Measurements from ENCODE around the gene C11orf98.
"Not testable (repeated sequence)": the region's sequence is repeated elsewhere in the genome, so short reads cannot be mapped to it uniquely, and the experiment has no call there.

The C11orf98 gene

DNA sequence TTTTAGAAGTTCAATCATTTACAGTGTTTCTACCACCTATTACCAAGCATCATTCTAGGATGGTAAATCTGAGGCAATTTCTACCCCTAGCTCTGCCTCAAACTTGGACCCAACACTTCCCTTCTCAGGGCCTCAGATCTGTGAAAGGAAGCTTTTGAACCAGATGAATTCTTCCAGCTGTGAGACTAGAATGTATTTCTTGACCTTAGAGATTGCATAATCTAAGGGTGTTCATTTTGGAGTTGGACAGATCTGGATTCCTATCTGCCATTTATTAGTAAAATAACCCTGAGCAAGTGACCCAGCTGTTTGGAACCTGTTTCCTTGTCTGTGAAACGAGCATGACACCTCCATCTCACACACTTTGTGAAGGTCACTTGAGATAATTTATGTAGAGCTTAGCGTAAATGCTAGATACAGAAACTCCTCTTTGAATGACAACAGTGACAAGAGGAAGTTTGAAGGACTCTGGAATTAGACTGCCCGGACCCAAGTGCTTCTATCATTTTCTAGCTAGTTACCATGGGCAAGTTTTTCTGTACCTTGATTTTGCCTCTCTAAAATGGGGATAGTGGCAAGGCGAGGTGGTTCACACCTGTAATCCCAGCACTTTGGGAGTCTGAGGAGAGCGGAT lies 8.1 kb downstream of the C11orf98 start:
- H3K9ac ChIP-seq (ENCODE audit: low read depth, low read length, poor library complexity, severe bottlenecking), result no peak overlapping the region
- H3K79me2 ChIP-seq (ENCODE audit: insufficient read depth, low read length), result peaks cover 12% of the 10 kb centered on the region

DNA sequence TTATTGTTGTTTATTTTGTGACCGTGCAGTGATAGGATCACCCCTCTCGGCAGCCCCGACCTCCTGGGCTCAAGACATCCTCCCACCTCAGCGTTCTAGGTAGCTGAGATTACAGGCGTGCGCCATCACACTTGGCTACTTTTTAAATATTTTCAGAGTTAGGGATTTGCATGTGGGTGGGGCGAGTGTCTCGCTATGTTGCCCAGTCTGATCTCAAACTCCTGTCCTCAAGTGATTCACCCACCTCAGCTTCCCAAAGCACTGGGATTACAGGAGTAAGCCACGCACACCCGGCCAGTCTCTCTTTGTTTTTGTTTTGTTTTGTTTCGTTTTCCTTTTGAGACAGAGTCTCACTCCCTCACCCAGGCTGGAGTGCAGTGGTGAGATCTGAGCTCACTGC lies 10.7 kb downstream of the C11orf98 start:
- no peaks in the 10 kb centered on the region for H3K27me3 ChIP-seq (ENCODE audit: insufficient read depth, low read length, poor library complexity, severe bottlenecking)
- H2AFZ ChIP-seq (ENCODE audit: low read length), result no peak overlapping the region
- H3K79me2 ChIP-seq (ENCODE audit: insufficient read depth, low read length), result peaks cover 26% of the 10 kb centered on the region
- peaks cover 10% of the 10 kb centered on the region for H3K4me1 ChIP-seq (ENCODE audit: insufficient read depth, low read length, poor library complexity, severe bottlenecking)
- H4K20me1 ChIP-seq (ENCODE audit: insufficient read depth, low read length, poor library complexity, severe bottlenecking), result no peaks in the 10 kb centered on the region
- H3K4me2 ChIP-seq (ENCODE audit: low read depth, low read length, poor library complexity, severe bottlenecking), result peak overlapping the region; percentile 84
- no peaks in the 10 kb centered on the region for H3K9me3 ChIP-seq (ENCODE audit: insufficient read depth, low read depth, low read length)
- no peak overlapping the region for H3K4me3 ChIP-seq (ENCODE audit: low read length, poor library complexity, severe bottlenecking)
- no peaks in the 10 kb centered on the region for H3F3A ChIP-seq (ENCODE audit: low read depth)
- H3K36me3 ChIP-seq (ENCODE audit: insufficient read depth, low read length), result peaks cover 4% of the 10 kb centered on the region; the same call in 1 of the 2 replicates
- no peaks in the 10 kb centered on the region for H3K9me2 ChIP-seq (replicated peaks; ENCODE audit: low read depth, low read length)
- TF ChIP-seq EZH2phosphoT487 (IDR thresholded peaks at IDR 0.05; ENCODE audit: borderline replicate concordance), result no peak
- TF ChIP-seq, protein P1, sequence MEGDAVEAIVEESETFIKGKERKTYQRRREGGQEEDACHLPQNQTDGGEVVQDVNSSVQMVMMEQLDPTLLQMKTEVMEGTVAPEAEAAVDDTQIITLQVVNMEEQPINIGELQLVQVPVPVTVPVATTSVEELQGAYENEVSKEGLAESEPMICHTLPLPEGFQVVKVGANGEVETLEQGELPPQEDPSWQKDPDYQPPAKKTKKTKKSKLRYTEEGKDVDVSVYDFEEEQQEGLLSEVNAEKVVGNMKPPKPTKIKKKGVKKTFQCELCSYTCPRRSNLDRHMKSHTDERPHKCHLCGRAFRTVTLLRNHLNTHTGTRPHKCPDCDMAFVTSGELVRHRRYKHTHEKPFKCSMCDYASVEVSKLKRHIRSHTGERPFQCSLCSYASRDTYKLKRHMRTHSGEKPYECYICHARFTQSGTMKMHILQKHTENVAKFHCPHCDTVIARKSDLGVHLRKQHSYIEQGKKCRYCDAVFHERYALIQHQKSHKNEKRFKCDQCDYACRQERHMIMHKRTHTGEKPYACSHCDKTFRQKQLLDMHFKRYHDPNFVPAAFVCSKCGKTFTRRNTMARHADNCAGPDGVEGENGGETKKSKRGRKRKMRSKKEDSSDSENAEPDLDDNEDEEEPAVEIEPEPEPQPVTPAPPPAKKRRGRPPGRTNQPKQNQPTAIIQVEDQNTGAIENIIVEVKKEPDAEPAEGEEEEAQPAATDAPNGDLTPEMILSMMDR (conservative IDR thresholded peaks at IDR 0.05; ENCODE audit: low read length), result no peak
- H3K9ac ChIP-seq (ENCODE audit: low read depth, low read length, poor library complexity, severe bottlenecking), result peak overlapping the region; percentile 89

More for the DNA sequence above, 8.1 kb downstream of the C11orf98 start:
- Histone ChIP-seq H3K4me2 (ENCODE audit: low read depth, low read length, poor library complexity, severe bottlenecking) (no peak overlapping the region), H3K4me3 (ENCODE audit: low read length, poor library complexity, severe bottlenecking) (no peak overlapping the region), H3K9me2 (replicated peaks; ENCODE audit: low read depth, low read length) (no peaks in the 10 kb centered on the region), H3K36me3 (ENCODE audit: insufficient read depth, low read length) (no peaks in the 10 kb centered on the region), H4K20me1 (ENCODE audit: insufficient read depth, low read length, poor library complexity, severe bottlenecking) (no peaks in the 10 kb centered on the region), H2AFZ (ENCODE audit: low read length) (no peak overlapping the region), H3K9me3 (ENCODE audit: insufficient read depth, low read depth, low read length) (no peaks in the 10 kb centered on the region), H3K27me3 (ENCODE audit: insufficient read depth, low read length, poor library complexity, severe bottlenecking) (no peaks in the 10 kb centered on the region), H3K4me1 (ENCODE audit: insufficient read depth, low read length, poor library complexity, severe bottlenecking) (peaks cover 7% of the 10 kb centered on the region), H3F3A (ENCODE audit: low read depth) (0 out of 2 replicates have a peak, but pooled peaks cover 3% of the 10 kb centered on the region)
- TF ChIP-seq EZH2phosphoT487 (IDR thresholded peaks at IDR 0.05; ENCODE audit: borderline replicate concordance), result no peak
- TF ChIP-seq, protein P1 (conservative IDR thresholded peaks at IDR 0.05; ENCODE audit: low read length), result no peak

DNA sequence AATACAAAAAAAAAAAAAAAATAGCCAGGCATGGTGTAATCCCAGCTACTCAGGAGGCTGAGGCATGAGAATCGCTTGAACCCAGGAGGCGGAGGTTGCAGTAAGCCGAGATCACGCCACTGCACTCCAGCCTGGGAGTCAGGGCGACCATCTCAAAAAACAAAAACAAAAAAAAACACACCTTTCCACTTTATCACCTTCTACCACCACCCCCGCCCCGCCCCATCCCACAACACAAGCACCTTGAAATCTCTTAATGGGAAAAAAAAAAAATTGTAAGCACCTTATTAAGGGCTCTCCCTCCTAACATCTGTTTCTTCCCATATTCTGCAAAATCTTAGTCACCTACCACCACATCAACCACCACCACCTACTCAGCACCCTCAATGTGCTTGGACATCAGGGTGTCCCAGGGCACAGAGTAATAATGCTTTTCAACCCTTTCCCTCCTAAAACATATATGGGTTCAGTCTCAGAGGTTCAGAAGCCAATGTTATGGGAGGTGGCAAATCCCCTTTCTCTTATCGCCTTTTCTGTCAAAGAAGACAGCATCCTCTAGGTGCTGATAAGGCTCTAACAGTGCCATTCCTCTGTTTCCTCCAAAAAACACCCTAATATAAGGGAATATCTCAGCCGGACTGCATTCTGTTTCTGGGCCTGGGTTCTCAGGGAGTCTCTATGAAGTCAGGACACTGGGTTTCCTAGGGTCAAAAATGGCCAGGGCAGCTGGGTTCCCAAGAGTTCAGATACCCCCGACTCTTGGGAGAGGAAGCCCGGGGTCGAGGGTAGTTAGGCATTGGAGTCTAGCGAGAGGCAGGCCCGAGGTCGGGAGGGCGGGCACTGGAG lies 12.6 kb downstream of the C11orf98 start:
- Histone ChIP-seq H3F3A (ENCODE audit: low read depth) (no peaks in the 10 kb centered on the region), H4K20me1 (ENCODE audit: insufficient read depth, low read length, poor library complexity, severe bottlenecking) (no peaks in the 10 kb centered on the region), H3K27me3 (ENCODE audit: insufficient read depth, low read length, poor library complexity, severe bottlenecking) (no peaks in the 10 kb centered on the region), H3K79me2 (ENCODE audit: insufficient read depth, low read length) (peaks cover 26% of the 10 kb centered on the region), H3K9me2 (replicated peaks; ENCODE audit: low read depth, low read length) (no peaks in the 10 kb centered on the region), H3K4me2 (ENCODE audit: low read depth, low read length, poor library complexity, severe bottlenecking) (peak overlapping the region; percentile 89), H3K9ac (ENCODE audit: low read depth, low read length, poor library complexity, severe bottlenecking) (peak overlapping the region; percentile 89), H2AFZ (ENCODE audit: low read length) (peak overlapping the region; percentile 99), H3K4me1 (ENCODE audit: insufficient read depth, low read length, poor library complexity, severe bottlenecking) (peaks cover 10% of the 10 kb centered on the region), H3K36me3 (ENCODE audit: insufficient read depth, low read length) (peaks cover 4% of the 10 kb centered on the region; the same call in 1 of the 2 replicates), H3K4me3 (ENCODE audit: low read length, poor library complexity, severe bottlenecking) (peak overlapping the region; percentile 89), H3K9me3 (ENCODE audit: insufficient read depth, low read depth, low read length) (no peaks in the 10 kb centered on the region)
- TF ChIP-seq, protein P1 (conservative IDR thresholded peaks at IDR 0.05; ENCODE audit: low read length), result no peak
- no peak for TF ChIP-seq EZH2phosphoT487 (IDR thresholded peaks at IDR 0.05; ENCODE audit: borderline replicate concordance)

DNA sequence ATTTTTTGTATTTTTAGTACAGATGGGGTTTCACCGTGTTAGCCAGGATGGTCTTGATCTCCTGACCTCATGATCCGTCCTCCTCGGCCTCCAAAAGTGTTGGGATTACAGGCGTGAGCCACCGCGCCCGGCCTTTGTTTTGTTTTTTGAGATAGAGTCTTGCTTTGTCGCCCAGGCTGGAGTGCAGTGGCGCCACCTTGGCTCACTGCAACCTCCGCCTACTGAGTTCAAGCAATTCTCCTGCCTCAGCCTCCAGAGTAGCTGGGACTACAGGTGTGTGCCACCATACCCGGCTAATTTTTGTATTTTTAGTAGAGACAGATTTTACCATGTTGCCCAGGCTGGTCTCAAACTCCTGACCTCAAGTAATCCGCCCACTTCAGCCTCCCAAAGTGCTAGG lies 14.7 kb downstream of the C11orf98 start:
- peaks cover 16% of the 10 kb centered on the region for H3K4me1 ChIP-seq (ENCODE audit: insufficient read depth, low read length, poor library complexity, severe bottlenecking)
- not testable (repeated sequence) for H3K27me3 ChIP-seq (ENCODE audit: insufficient read depth, low read length, poor library complexity, severe bottlenecking); H3K9me2 ChIP-seq (replicated peaks; ENCODE audit: low read depth, low read length); H3K4me2 ChIP-seq (ENCODE audit: low read depth, low read length, poor library complexity, severe bottlenecking); H3K9ac ChIP-seq (ENCODE audit: low read depth, low read length, poor library complexity, severe bottlenecking); H3K36me3 ChIP-seq (ENCODE audit: insufficient read depth, low read length); H2AFZ ChIP-seq (ENCODE audit: low read length); H3K9me3 ChIP-seq (ENCODE audit: insufficient read depth, low read depth, low read length); H3K4me3 ChIP-seq (ENCODE audit: low read length, poor library complexity, severe bottlenecking); H3F3A ChIP-seq (ENCODE audit: low read depth)
- peaks cover 11% of the 10 kb centered on the region for H4K20me1 ChIP-seq (ENCODE audit: insufficient read depth, low read length, poor library complexity, severe bottlenecking)
- H3K79me2 ChIP-seq (ENCODE audit: insufficient read depth, low read length), result peaks cover 37% of the 10 kb centered on the region

All from Loucy (cell line).